ENCODE measurements around the gene CAMTA1. TPM values are rescaled to one million over a fixed set of nuclear protein-coding genes. Genes with fewer than 3 reads are reported as not detected.

Gene CAMTA1
- total and polyA plus RNA-seq, 9 of the 15 experiments (the other 6 are each of a cell fraction or from before 2014, with no cell fraction given), result 43.9 to 161 (median 65.9) TPM

DNA sequence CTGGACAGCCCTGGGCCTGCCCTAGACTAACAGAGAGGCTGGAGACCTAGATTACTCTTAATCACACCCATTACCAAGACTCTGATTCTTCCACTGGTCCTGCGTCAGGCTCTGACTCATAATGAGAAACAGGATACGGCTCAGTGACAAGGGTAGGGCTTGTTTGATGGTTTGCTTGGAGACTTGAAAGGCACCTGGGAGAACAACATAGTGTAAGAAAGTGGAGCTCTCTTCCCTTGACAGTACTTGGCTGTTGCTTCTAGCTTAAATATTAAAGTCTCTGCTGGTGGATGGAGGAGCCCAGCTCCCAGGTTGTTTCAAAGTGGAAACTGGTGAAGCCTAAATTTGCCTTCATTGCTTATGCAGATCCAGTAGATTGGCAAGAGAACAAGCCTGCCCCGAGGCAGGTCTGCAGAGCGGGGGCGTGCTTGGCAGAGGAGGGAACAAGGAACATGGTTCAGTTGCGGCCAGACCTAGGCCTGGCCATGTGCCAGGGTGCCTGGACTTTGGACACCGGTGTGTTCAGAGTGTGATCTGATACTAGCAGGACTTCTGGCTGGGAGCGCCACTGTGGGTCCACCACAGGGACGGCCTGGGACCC is 480.6 kb downstream of the CAMTA1 start:
- Histone ChIP-seq H3K27me3 (ENCODE audit: control insufficient read depth in 2 of 2, insufficient read depth in 2 of 2, low read length in 2 of 2) (peaks cover 21% of the 10 kb centered on the region in 2 experiments; a peak in 4 of 5 replicates), H3K9ac (ENCODE audit: insufficient read depth in 1 of 2, low read depth in 2 of 2, low read length in 2 of 2) (no peak overlapping the region), H3K4me2 (ENCODE audit: insufficient read depth, low read length) (no peak overlapping the region), H3K4me3 (no peak overlapping the region), H4K20me1 (replicated peaks; ENCODE audit: control insufficient read depth, insufficient read depth, low read length) (no peaks in the 10 kb centered on the region), H2AFZ (ENCODE audit: low read depth, low read length) (no peak overlapping the region), H3K9me1 (ENCODE audit: control insufficient read depth, insufficient read depth, low read length) (no peaks in the 10 kb centered on the region), H3K4me1 (replicated peaks in 1 of 2; ENCODE audit: control insufficient read depth in 2 of 2, insufficient read depth in 2 of 2, low read length in 2 of 2) (no peaks in the 10 kb centered on the region), H3K79me2 (ENCODE audit: control insufficient read depth, insufficient read depth, low read length) (no peaks in the 10 kb centered on the region), H3K36me3 (ENCODE audit: control insufficient read depth, insufficient read depth, low read length) (no peaks in the 10 kb centered on the region), H3K27ac (ENCODE audit: extremely low read depth, low read depth, low read length) (no peak overlapping the region), H3K9me3 (replicated peaks; ENCODE audit: control insufficient read depth, insufficient read depth, low read depth, low read length) (no peaks in the 10 kb centered on the region)
- CTCF ChIA-PET (ENCODE audit: low intra/inter-chr PET ratio), result no interaction called here
- POLR2A ChIA-PET, result no interaction called here
- WGBS (ENCODE audit: insufficient coverage, low coverage, missing lambda C conversion rate), result 0% methylated on average over 9 of the region's 9 CpGs
- peak; percentile 56 for FAIRE-seq
- in situ Hi-C loops (cut with MboI), result no loop called here
- intact Hi-C loops (cut with micrococcal nuclease), result no loop called here
- DNase-seq (ENCODE audit: extremely low read depth in 1 of 4, low spot score in 3 of 4), result no peak
- TF ChIP-seq NFIC (IDR thresholded peaks at IDR 0.05) (0 out of 2 replicates have a peak, but pooled peaks have one; percentile 28), MAFF (IDR thresholded peaks at IDR 0.05; ENCODE audit: low read length) (no peak)
- BruUV-seq (replicated peaks), result no TSS peak
- no peak for ATAC-seq

DNA sequence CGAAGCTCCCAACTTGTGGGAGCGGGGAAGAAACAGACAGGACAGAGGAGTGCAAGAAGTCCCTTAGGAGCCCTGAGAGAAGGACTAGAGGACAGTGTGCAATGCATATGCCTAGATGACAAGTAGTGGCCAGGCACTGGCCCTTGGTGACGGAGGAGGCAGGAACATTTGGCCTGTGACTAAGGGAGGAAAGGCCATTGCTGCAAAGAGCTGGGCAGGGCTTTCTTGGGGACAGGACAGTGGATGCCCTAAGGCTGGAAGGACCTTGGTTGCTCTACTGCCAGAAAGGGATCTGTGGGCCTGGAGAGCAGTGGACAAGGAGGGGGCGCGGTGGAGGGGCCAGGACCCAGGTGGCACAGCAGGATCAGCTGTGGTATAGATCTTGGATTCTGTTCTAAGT is 481.3 kb downstream of the CAMTA1 start:
- no peaks in the 10 kb centered on the region for H4K20me1 ChIP-seq (replicated peaks; ENCODE audit: control insufficient read depth, insufficient read depth, low read length)
- no TSS peak for BruUV-seq (replicated peaks)
- ChIA-PET CTCF (ENCODE audit: low intra/inter-chr PET ratio) (no interaction called here), POLR2A (no interaction called here)
- in situ Hi-C loops (cut with MboI), result no loop called here
- H3K9ac ChIP-seq (ENCODE audit: insufficient read depth in 1 of 2, low read depth in 2 of 2, low read length in 2 of 2), result no peak overlapping the region
- 1% methylated on average over 5 of the region's 5 CpGs for WGBS (ENCODE audit: insufficient coverage, low coverage, missing lambda C conversion rate)
- intact Hi-C loops (cut with micrococcal nuclease), result no loop called here
- TF ChIP-seq SNRNP70 (optimal IDR thresholded peaks at IDR 0.05; ENCODE audit: low read depth, low read length), result no peak
- no peak overlapping the region for H3K4me3 ChIP-seq
- no peaks in the 10 kb centered on the region for H3K9me3 ChIP-seq (replicated peaks; ENCODE audit: control insufficient read depth, insufficient read depth, low read depth, low read length)
- FAIRE-seq, result no peak
- H3K27me3 ChIP-seq (ENCODE audit: control insufficient read depth in 2 of 2, insufficient read depth in 2 of 2, low read length in 2 of 2), result peaks cover 16 to 18% of the 10 kb centered on the region in 2 experiments; a peak in 4 of 5 replicates
- H3K27ac ChIP-seq (ENCODE audit: extremely low read depth, low read depth, low read length), result no peak overlapping the region
- H3K4me1 ChIP-seq (replicated peaks in 1 of 2; ENCODE audit: control insufficient read depth in 2 of 2, insufficient read depth in 2 of 2, low read length in 2 of 2), result no peaks in the 10 kb centered on the region
- DNase-seq (ENCODE audit: extremely low read depth in 1 of 4, low spot score in 3 of 4), result no peak
- no peaks in the 10 kb centered on the region for H3K79me2 ChIP-seq (ENCODE audit: control insufficient read depth, insufficient read depth, low read length)
- H3K9me1 ChIP-seq (ENCODE audit: control insufficient read depth, insufficient read depth, low read length), result no peaks in the 10 kb centered on the region
- H3K36me3 ChIP-seq (ENCODE audit: control insufficient read depth, insufficient read depth, low read length), result no peaks in the 10 kb centered on the region
- ATAC-seq, result no peak
- H3K4me2 ChIP-seq (ENCODE audit: insufficient read depth, low read length), result no peak overlapping the region
- H2AFZ ChIP-seq (ENCODE audit: low read depth, low read length), result no peak overlapping the region
